HCT116 (cell line): ENCODE measurements around the gene ZNF3.

Experiments
- EGR1 ChIP-seq: IDR thresholded peaks from 2 replicates; pipeline ENCODE4 v1.6.1; 2012; ENCODE audit warnings: low read depth
- EZH2 ChIP-seq: fragments of 200-600 bp; sonication (generic); IDR thresholded peaks from 2 replicates; pipeline ENCODE4 v1.6.1; 2017; ENCODE audit warnings: antibody characterized with exemption, mixed run types
- EZH2phosphoT487 ChIP-seq: fragments of 200-600 bp; IDR thresholded peaks from 2 replicates; pipeline ENCODE4 v1.6.1; 2018; ENCODE audit warnings: antibody characterized with exemption, borderline replicate concordance
- POLR2A ChIP-seq: IDR thresholded peaks from 2 replicates; pipeline ENCODE4 v1.7.0; 2011; ENCODE audit warnings: borderline replicate concordance; ENCODE audit not compliant: insufficient read depth, insufficient read length; ENCODE audit errors: extremely low read depth
- POLR2AphosphoS5 ChIP-seq: IDR thresholded peaks from 2 replicates; pipeline ENCODE4 v1.6.1; 2011; ENCODE audit warnings: mild to moderate bottlenecking, low read depth, low read length, moderate library complexity
- RAD21 ChIP-seq: IDR thresholded peaks from 2 replicates; pipeline ENCODE4 v1.6.1; 2012; ENCODE audit warnings: low read depth, mild to moderate bottlenecking
- SP1 ChIP-seq: IDR thresholded peaks from 2 replicates; pipeline ENCODE4 v1.6.1; 2012; ENCODE audit warnings: low read depth
- SRF ChIP-seq: IDR thresholded peaks from 2 replicates; pipeline ENCODE4 v1.6.1; 2012; ENCODE audit warnings: low read depth
- TCF7L2 ChIP-seq: IDR thresholded peaks from 2 replicates; pipeline ENCODE4 v1.7.0; 2011; ENCODE audit warnings: borderline replicate concordance, inconsistent platforms; ENCODE audit not compliant: insufficient read depth, insufficient read length; ENCODE audit errors: extremely low read depth
- ZNF274 ChIP-seq: fragments of 200-500 bp; sonication (Bioruptor generic); IDR thresholded peaks from 2 replicates; pipeline ENCODE4 v1.6.1; 2014; ENCODE audit warnings: mild to moderate bottlenecking, low read depth, low read length, inconsistent platforms
- TF ChIP-seq, protein P1 (sequence below), 3 experiments: fragments of 200-600 bp in 1 of 3; sonication (generic) in 1 of 3; IDR thresholded peaks in 2 of 3; conservative IDR thresholded peaks in 1 of 3; 2 replicates each; pipeline ENCODE4 v1.5.1; 2012 to 2017; ENCODE audit warnings: low read depth in 2 of 3, low read length in 2 of 3, antibody characterized with exemption in 1 of 3, borderline replicate concordance in 1 of 3, control low read depth in 1 of 3, mild to moderate bottlenecking in 1 of 3, mixed read lengths in 1 of 3, mixed run types in 1 of 3, moderate library complexity in 1 of 3; ENCODE audit not compliant: insufficient read depth in 1 of 3
- TF ChIP-seq, protein P2 (sequence below): IDR thresholded peaks from 2 replicates; pipeline ENCODE4 v1.6.1; 2012

DNA sequence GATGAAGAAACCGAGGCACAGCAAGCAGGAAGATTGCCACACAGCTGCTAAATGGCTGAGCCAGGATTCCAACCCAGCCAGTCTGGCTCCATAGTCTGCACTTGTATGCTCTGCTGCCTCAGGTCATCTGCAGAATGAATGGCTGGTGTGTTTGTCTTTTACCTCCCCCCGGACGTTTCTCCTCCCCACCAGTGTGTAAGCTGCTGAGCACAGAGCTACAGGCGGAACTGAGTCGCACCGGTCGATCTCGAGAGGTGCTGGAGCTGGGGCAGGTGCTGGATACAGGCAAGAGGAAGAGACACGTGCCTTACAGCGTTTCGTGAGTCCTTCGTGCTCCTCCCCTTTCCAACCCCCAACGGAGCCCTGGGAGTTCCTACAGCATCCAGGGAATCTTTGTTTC is 40.5 kb upstream of the ZNF3 start:
- no peak for TF ChIP-seq POLR2AphosphoS5
- no peak for TF ChIP-seq EZH2phosphoT487
- TF ChIP-seq, protein P1, sequence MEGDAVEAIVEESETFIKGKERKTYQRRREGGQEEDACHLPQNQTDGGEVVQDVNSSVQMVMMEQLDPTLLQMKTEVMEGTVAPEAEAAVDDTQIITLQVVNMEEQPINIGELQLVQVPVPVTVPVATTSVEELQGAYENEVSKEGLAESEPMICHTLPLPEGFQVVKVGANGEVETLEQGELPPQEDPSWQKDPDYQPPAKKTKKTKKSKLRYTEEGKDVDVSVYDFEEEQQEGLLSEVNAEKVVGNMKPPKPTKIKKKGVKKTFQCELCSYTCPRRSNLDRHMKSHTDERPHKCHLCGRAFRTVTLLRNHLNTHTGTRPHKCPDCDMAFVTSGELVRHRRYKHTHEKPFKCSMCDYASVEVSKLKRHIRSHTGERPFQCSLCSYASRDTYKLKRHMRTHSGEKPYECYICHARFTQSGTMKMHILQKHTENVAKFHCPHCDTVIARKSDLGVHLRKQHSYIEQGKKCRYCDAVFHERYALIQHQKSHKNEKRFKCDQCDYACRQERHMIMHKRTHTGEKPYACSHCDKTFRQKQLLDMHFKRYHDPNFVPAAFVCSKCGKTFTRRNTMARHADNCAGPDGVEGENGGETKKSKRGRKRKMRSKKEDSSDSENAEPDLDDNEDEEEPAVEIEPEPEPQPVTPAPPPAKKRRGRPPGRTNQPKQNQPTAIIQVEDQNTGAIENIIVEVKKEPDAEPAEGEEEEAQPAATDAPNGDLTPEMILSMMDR (IDR thresholded peaks at IDR 0.05 in 2 of 3, conservative IDR thresholded peaks at IDR 0.05 in 1 of 3; ENCODE audit: borderline replicate concordance in 1 of 3, insufficient read depth in 1 of 3, low read depth in 2 of 3, low read length in 2 of 3): no peak
- no peak for TF ChIP-seq TCF7L2
- no peak for TF ChIP-seq ZNF274
- no peak for TF ChIP-seq EZH2
- no peak for TF ChIP-seq RAD21
- no peak for TF ChIP-seq POLR2A
- TF ChIP-seq EGR1: no peak
- TF ChIP-seq SP1: no peak
- TF ChIP-seq SRF: no peak
- TF ChIP-seq, protein P2, sequence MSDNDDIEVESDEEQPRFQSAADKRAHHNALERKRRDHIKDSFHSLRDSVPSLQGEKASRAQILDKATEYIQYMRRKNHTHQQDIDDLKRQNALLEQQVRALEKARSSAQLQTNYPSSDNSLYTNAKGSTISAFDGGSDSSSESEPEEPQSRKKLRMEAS: no peak
